ENCODE measurements around the gene ATXN7L2.

The ATXN7L2 gene

DNA sequence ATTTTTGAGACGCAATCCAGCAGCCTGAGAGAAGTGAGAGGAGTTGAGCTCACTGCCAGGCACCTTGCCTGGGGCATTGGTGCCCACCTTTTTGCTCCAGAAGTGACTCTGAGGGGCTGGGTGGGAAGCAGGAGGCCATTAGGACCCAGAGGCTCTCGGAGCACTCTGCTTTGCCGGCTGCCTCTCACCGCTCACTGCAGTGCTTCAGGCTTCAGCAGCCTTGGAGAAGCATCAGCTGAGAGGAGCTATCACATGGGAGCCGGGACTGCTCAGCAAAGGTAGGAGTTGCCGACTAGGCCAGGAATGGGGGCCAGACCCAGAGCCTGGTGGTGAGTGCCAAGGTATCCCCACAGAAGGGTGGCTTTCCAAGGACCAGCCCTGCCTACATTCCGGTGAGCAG is 56.0 kb downstream of the ATXN7L2 start, which contains the start of gene GPR61:
Gene GPR61 (plus strand): TSS at position 197 of the 400 bp plus-strand sequence. CDS start 3,151 bp downstream, outside the sequence.
- TF ChIP-seq EZH2 (IDR thresholded peaks at IDR 0.05; ENCODE audit: borderline replicate concordance, low read length), result no peak
- TF ChIP-seq, protein P1, sequence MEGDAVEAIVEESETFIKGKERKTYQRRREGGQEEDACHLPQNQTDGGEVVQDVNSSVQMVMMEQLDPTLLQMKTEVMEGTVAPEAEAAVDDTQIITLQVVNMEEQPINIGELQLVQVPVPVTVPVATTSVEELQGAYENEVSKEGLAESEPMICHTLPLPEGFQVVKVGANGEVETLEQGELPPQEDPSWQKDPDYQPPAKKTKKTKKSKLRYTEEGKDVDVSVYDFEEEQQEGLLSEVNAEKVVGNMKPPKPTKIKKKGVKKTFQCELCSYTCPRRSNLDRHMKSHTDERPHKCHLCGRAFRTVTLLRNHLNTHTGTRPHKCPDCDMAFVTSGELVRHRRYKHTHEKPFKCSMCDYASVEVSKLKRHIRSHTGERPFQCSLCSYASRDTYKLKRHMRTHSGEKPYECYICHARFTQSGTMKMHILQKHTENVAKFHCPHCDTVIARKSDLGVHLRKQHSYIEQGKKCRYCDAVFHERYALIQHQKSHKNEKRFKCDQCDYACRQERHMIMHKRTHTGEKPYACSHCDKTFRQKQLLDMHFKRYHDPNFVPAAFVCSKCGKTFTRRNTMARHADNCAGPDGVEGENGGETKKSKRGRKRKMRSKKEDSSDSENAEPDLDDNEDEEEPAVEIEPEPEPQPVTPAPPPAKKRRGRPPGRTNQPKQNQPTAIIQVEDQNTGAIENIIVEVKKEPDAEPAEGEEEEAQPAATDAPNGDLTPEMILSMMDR (IDR thresholded peaks at IDR 0.05; ENCODE audit: low read length), result no peak
- Histone ChIP-seq H3K27ac (ENCODE audit: low read depth, low read length, poor library complexity, severe bottlenecking) (no peak within 1 kb of the TSS), H3K9me2 (ENCODE audit: low read depth, low read length) (no peaks in the 10 kb centered on the region), H3K79me2 (ENCODE audit: insufficient read depth, low read length) (no peaks in the 10 kb centered on the region), H3F3A (ENCODE audit: insufficient read depth, low read length) (no peaks in the 10 kb centered on the region), H2AFZ (ENCODE audit: low read length) (no peak within 1 kb of the TSS), H3K9ac (ENCODE audit: low read length) (no peak within 1 kb of the TSS), H3K4me1 (ENCODE audit: insufficient read depth, low read length, severe bottlenecking) (no peaks in the 10 kb centered on the region), H4K20me1 (ENCODE audit: insufficient read depth, low read length) (no peaks in the 10 kb centered on the region), H3K4me2 (ENCODE audit: low read length) (no peak within 1 kb of the TSS), H3K4me3 (ENCODE audit: low read depth, low read length, poor library complexity, severe bottlenecking) (no peak within 1 kb of the TSS), H3K36me3 (ENCODE audit: insufficient read depth, low read length) (no peaks in the 10 kb centered on the region), H3K9me3 (ENCODE audit: low read length) (no peaks in the 10 kb centered on the region), H3K27me3 (ENCODE audit: insufficient read depth, low read length) (no peaks in the 10 kb centered on the region; the same call in none of the 2 replicates)

DNA sequence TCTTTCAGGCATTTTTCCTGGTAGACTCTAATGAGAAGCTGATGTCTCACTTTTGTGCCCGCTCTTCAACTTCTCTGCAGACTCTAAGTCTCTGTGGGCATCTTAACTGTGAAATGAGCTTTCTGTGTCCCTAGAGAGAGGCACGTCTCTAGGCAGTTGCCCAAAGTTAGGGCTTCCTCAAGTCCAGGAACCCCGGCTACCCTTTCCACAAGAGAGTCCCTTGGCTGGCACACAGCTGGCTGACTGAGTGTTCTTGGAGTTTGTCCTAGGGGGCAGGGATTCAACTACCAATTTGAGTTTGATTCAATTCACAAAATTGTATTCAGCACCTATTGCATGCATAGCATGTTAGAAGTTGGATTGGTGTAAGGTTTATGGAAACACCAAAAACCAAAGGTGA is 57.4 kb downstream of the ATXN7L2 start:
- TF ChIP-seq, protein P1 (IDR thresholded peaks at IDR 0.05; ENCODE audit: low read length), result no peak
- no peak for TF ChIP-seq EZH2 (IDR thresholded peaks at IDR 0.05; ENCODE audit: borderline replicate concordance, low read length)
- Histone ChIP-seq H3F3A (ENCODE audit: insufficient read depth, low read length) (no peaks in the 10 kb centered on the region), H2AFZ (ENCODE audit: low read length) (no peak overlapping the region)

More for the DNA sequence above, 57.4 kb downstream of the ATXN7L2 start:
- no peaks in the 10 kb centered on the region for H3K9me3 ChIP-seq (ENCODE audit: low read length)
- no peak overlapping the region for H3K4me3 ChIP-seq (ENCODE audit: low read depth, low read length, poor library complexity, severe bottlenecking)
- no peaks in the 10 kb centered on the region for H3K79me2 ChIP-seq (ENCODE audit: insufficient read depth, low read length)
- no peaks in the 10 kb centered on the region for H3K36me3 ChIP-seq (ENCODE audit: insufficient read depth, low read length)
- no peak overlapping the region for H3K27ac ChIP-seq (ENCODE audit: low read depth, low read length, poor library complexity, severe bottlenecking)
- no peak overlapping the region for H3K4me2 ChIP-seq (ENCODE audit: low read length)
- no peaks in the 10 kb centered on the region for H4K20me1 ChIP-seq (ENCODE audit: insufficient read depth, low read length)
- no peaks in the 10 kb centered on the region; the same call in none of the 2 replicates for H3K27me3 ChIP-seq (ENCODE audit: insufficient read depth, low read length)
- H3K9ac ChIP-seq (ENCODE audit: low read length), result no peak overlapping the region
- H3K4me1 ChIP-seq (ENCODE audit: insufficient read depth, low read length, severe bottlenecking), result peaks cover 2% of the 10 kb centered on the region
- H3K9me2 ChIP-seq (ENCODE audit: low read depth, low read length), result no peaks in the 10 kb centered on the region
